ENCODE measurements around the gene PPIP5K1. TPM values are rescaled to one million over a fixed set of nuclear protein-coding genes. Genes with fewer than 3 reads are reported as not detected.

PPIP5K1 gene
- polyA plus RNA-seq, 1 donor (not counting 4 experiments of a cell fraction or from before 2014, with no cell fraction given): 52.9 TPM

DNA sequence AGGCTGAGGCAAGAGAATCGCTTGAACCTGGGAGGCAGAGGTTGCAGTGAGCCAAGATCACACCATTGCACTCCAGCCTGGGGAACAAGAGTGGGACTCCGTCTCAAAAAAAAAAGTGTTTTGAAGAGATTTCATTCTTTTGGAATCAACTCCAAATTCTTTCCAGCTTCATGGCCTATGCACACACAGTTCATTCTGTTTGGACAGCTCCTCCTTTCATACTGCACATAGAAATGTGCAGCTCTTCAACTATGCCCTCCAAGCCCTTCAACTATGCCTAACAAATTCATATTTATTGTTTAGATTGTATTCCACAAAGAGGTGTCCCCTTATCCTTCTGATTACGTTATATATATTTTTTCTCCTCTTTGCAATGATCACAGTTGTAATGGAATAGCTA, 101.2 kb downstream of the PPIP5K1 start:
- Histone ChIP-seq H3K4me1 (ENCODE audit: control insufficient read depth, extremely low read depth, insufficient read depth, low read length) (peaks cover 7% of the 10 kb centered on the region), H2AFZ (ENCODE audit: control insufficient read depth, low read length) (no peak overlapping the region), H3K4me3 (ENCODE audit: control insufficient read depth in 2 of 3, extremely low read depth in 1 of 3, insufficient read depth in 2 of 3, low read depth in 1 of 3, low read length in 3 of 3) (no peak overlapping the region), H3K27me3 (ENCODE audit: control insufficient read depth, extremely low read depth, insufficient read depth, low read length) (no peaks in the 10 kb centered on the region), H3K4me2 (ENCODE audit: control insufficient read depth, extremely low read depth, insufficient read depth, low read depth, low read length) (no peak overlapping the region), H3K27ac (ENCODE audit: control insufficient read depth, insufficient read depth, low read length) (no peak overlapping the region), H3K79me2 (ENCODE audit: control insufficient read depth, insufficient read depth, low read length) (no peaks in the 10 kb centered on the region), H3K9ac (ENCODE audit: control insufficient read depth, extremely low read depth, insufficient read depth, low read length) (no peak overlapping the region), H4K20me1 (ENCODE audit: control insufficient read depth, extremely low read depth, insufficient read depth, low read length) (no peaks in the 10 kb centered on the region), H3K9me3 (ENCODE audit: control insufficient read depth, low read depth, low read length) (no peaks in the 10 kb centered on the region), H3K36me3 (ENCODE audit: control insufficient read depth in 2 of 2, extremely low read depth in 1 of 2, insufficient read depth in 2 of 2, low read length in 2 of 2) (peaks cover 3 to 9% of the 10 kb centered on the region in 2 experiments), H3K9me1 (ENCODE audit: control insufficient read depth, extremely low read depth, insufficient read depth, low read length) (no peaks in the 10 kb centered on the region)
- TF ChIP-seq EZH2 (IDR thresholded peaks at IDR 0.05; ENCODE audit: low read length): no peak
- TF ChIP-seq, protein P1, sequence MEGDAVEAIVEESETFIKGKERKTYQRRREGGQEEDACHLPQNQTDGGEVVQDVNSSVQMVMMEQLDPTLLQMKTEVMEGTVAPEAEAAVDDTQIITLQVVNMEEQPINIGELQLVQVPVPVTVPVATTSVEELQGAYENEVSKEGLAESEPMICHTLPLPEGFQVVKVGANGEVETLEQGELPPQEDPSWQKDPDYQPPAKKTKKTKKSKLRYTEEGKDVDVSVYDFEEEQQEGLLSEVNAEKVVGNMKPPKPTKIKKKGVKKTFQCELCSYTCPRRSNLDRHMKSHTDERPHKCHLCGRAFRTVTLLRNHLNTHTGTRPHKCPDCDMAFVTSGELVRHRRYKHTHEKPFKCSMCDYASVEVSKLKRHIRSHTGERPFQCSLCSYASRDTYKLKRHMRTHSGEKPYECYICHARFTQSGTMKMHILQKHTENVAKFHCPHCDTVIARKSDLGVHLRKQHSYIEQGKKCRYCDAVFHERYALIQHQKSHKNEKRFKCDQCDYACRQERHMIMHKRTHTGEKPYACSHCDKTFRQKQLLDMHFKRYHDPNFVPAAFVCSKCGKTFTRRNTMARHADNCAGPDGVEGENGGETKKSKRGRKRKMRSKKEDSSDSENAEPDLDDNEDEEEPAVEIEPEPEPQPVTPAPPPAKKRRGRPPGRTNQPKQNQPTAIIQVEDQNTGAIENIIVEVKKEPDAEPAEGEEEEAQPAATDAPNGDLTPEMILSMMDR (optimal IDR thresholded peaks at IDR 0.05 in 1 of 3, IDR thresholded peaks at IDR 0.05 in 1 of 3, conservative IDR thresholded peaks at IDR 0.05 in 1 of 3; ENCODE audit: extremely low read depth in 1 of 3, insufficient read depth in 2 of 3, low read length in 3 of 3): no peak
- FAIRE-seq: no peak
- no peak for DNase-seq (ENCODE audit: low read depth, low spot score)
- dilution Hi-C loops (cut with MboI; ENCODE audit: extremely low pct_ligation_motif_present, low sequenced_read_pairs): no loop called here

DNA sequence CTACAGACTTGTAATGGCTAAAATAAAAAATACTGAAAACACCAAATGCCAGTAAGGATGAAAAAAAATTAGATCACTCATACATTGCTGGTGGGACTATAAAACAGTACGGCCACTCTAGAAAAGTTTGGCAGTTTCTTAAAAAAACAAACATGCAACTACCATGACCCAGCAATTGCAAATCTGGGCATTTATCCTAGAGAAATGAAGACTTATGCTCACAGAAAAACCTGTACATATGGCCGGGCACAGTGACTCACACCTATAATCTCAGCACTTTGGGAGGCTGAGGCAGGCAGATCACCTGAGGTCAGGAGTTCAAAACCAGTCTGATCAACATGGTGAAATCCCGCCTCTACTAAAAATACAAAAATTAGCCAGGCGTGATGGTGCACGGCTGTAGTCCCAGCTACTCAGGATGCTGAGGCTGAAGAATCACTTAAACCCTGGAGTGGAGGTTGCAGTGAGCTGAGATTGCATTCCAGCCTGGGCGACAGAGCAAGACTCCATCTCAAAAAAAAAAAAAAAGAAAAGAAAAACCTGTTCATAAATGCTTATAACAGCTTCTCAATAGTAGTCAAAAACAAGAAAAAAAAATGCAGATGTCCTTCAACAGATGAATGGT, 102.6 kb downstream of the PPIP5K1 start:
- Histone ChIP-seq H3K27ac (ENCODE audit: control insufficient read depth, insufficient read depth, low read length) (no peak overlapping the region), H3K36me3 (ENCODE audit: control insufficient read depth in 2 of 2, extremely low read depth in 1 of 2, insufficient read depth in 2 of 2, low read length in 2 of 2) (peaks cover 3 to 10% of the 10 kb centered on the region in 2 experiments), H3K4me3 (ENCODE audit: control insufficient read depth in 2 of 3, extremely low read depth in 1 of 3, insufficient read depth in 2 of 3, low read depth in 1 of 3, low read length in 3 of 3) (no peak overlapping the region), H3K9ac (ENCODE audit: control insufficient read depth, extremely low read depth, insufficient read depth, low read length) (no peak overlapping the region), H3K9me1 (ENCODE audit: control insufficient read depth, extremely low read depth, insufficient read depth, low read length) (no peaks in the 10 kb centered on the region), H3K4me1 (ENCODE audit: control insufficient read depth, extremely low read depth, insufficient read depth, low read length) (peaks cover 4% of the 10 kb centered on the region), H4K20me1 (ENCODE audit: control insufficient read depth, extremely low read depth, insufficient read depth, low read length) (no peaks in the 10 kb centered on the region), H3K27me3 (ENCODE audit: control insufficient read depth, extremely low read depth, insufficient read depth, low read length) (no peaks in the 10 kb centered on the region), H3K9me3 (ENCODE audit: control insufficient read depth, low read depth, low read length) (no peaks in the 10 kb centered on the region), H3K79me2 (ENCODE audit: control insufficient read depth, insufficient read depth, low read length) (no peaks in the 10 kb centered on the region), H3K4me2 (ENCODE audit: control insufficient read depth, extremely low read depth, insufficient read depth, low read depth, low read length) (no peak overlapping the region), H2AFZ (ENCODE audit: control insufficient read depth, low read length) (no peak overlapping the region)
- no peak for DNase-seq (ENCODE audit: low read depth, low spot score)
- TF ChIP-seq, protein P1 (optimal IDR thresholded peaks at IDR 0.05 in 1 of 3, IDR thresholded peaks at IDR 0.05 in 1 of 3, conservative IDR thresholded peaks at IDR 0.05 in 1 of 3; ENCODE audit: extremely low read depth in 1 of 3, insufficient read depth in 2 of 3, low read length in 3 of 3): no peak
- no peak for TF ChIP-seq EZH2 (IDR thresholded peaks at IDR 0.05; ENCODE audit: low read length)
- FAIRE-seq: no peak
- dilution Hi-C loops (cut with MboI; ENCODE audit: extremely low pct_ligation_motif_present, low sequenced_read_pairs): no loop called here
